UCSD-AML1 (cell line): ENCODE data around the gene LGR4.

ENCODE experiments used
- DNase-seq: peaks from one replicate; lab custom pipeline; 2025; ENCODE audit not compliant: unreplicated experiment; lab: John Stamatoyannopoulos, UW

The LGR4 gene

DNA sequence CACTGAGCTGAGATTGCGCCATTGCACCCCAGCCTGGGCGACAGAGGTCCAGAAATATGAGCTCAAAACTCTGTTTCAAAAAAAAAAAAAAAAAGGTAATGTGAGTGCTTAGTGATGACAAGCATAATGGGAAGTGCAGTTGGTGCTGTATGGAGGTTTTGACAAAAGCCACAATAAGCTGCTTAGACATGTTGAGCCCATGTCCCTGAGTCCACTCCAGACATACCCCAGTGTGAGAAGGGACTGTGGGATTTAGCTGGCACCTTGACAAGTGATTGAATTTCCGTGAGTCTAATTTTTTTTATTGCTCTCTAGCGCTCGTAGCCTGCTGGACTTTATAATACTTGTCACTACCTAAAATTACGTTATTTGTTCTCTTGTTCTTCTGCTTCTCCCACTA is 15.1 kb upstream of the LGR4 start:
- DNase-seq = no peak

DNA sequence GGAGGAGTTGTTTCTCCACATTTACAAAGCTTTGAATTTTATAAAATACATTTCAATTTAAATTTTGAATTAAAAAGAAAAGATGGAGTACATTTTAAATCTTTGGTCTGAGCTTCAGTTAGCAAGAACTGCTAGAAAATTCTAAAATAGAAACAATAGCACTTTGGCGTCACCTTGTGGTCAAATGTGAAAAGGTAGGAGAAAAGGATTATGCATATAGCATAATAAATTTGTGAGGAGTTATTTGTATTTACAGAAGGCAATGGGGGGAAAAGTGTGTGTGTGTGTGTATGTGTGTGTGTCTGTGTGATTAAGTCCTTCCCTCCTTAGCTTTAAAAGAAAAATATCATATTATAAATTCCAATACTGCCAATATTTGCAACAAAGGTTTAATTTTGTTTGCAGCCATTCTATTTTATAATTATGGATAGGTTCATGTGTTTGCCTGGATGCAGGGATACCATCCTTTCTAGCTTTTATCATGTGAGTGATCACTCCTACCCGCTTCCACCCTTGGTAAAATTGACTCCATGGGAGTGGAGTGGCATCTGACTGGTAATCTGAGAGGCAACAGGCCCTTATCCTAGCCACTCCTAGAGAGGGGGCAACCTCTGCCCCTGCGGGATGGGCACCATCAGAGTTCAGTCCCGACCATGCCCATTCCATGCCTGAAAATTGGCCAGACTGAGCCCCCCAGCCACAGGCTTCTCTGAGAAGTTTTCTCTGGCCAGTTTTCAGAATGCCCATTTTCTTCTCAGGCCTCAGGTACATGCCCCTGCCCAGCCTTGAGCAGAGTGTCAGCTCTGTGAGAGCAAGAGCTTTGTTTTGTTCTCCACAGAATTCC is 13.6 kb upstream of the LGR4 start:
- no peak for DNase-seq

DNA sequence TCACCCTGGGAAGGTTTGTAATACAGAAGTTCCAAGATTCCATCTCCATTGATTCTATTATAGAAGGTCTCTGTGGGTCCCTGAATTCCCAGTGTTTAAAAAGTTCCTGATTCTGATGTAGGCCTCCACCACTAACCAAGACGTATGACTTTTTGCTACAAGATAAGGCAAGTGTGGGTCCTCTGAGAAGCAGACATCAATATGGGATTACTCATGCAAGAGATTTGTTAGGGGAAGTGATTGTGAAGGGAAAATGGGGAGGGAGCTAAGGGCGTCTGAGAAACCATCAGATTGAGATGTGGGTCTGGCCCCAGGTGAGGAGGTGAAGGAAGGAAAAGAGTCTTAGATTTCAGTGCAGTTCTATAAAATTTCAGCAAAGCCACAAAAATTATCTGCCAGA is 10.2 kb upstream of the LGR4 start:
- DNase-seq = no peak

DNA sequence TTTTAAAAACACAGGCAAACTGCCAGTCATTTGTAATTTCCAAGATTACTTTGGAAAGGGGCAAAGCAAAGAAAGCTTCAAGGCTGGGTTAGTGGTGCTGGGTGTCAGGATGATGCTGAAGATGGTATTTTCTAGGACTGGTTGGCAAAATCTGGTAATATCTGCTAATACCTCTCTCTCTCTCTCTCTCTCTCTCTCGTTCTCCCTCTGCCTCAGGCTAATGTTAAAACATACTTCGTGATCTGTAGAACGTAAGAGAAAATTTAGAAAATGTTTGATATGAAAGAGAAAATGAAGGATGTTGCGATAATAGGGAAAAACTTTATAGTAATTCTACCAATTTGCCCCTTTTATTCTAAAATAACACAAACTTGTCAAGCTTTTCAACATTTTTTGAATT is 9.4 kb upstream of the LGR4 start:
- DNase-seq = no peak

DNA sequence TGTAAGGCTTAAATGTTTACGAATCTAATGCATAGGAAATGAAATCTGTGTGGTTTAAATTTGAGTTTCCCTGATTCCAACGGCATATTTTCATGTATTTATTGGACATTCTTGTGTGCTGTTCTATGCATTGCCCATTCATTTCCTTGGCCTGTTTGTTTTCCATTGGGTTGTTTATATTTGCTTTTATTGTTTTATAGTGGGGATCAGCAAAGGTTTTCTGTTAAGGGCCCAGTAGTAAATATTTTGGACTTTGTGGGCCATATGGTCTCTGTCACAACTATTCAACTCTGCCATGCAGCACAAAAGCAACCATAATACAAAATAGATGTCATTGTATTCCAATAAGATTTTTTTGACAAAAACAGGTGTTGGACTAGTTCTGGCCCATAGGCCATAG is 5.2 kb upstream of the LGR4 start:
- no peak for DNase-seq

DNA sequence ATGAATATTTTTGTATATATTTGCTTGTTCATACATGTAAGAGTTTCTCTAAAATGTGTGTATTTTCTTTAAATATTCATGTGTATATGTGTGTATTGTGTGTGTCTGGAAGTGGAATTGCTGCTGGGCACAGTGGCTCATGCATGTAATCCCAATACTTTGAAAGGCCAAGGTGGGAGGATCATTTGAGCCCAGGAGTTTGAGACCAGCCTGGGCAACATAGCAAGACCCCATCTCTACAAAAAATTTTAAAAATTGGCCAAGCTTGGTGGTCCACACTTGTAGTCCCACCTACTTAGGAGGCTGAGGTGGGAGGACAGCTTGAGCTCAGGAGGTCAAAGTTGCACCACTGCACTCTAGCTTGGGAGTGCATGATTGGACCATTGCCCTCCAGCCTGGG is 4.7 kb upstream of the LGR4 start:
- no peak for DNase-seq

DNA sequence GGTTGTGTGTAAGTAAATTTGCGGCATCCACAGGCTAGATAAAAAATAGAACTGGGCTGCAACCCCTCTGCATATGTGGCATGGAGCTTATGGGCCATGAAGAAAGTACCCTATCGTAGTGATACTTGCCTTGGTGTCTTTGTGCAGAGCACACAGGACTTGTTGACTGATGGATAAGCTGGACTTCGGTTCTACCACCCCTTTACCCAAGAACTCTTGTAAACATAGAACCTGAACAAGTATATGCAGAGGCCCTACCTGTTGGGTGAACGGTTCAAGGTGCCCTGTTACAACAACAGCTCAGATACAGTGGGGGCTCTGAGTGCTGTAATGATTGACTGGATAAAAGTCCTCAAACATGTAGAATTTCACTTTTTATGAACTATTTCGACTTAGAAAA is 3.0 kb upstream of the LGR4 start:
- no peak for DNase-seq

DNA sequence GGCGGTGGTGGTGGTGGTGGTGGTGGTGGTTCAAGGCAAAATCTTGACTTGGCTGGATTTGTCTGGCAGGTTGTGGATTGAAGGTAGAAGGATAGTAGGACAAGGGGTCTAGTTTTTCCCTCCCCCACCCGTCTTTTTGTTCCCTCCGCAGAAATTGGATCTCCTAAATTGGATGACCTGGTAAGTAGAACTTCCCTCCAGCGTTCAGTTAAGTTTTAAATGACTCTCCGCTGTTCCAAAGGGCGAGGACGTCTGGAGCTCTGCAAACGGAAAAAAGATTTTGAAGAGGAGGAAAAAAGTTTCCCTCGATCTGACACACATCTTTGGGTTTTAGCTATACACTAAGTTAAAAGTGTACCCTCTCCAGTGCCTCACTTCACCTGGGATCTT is 422 bp upstream of the LGR4 start:
- DNase-seq = no peak

DNA sequence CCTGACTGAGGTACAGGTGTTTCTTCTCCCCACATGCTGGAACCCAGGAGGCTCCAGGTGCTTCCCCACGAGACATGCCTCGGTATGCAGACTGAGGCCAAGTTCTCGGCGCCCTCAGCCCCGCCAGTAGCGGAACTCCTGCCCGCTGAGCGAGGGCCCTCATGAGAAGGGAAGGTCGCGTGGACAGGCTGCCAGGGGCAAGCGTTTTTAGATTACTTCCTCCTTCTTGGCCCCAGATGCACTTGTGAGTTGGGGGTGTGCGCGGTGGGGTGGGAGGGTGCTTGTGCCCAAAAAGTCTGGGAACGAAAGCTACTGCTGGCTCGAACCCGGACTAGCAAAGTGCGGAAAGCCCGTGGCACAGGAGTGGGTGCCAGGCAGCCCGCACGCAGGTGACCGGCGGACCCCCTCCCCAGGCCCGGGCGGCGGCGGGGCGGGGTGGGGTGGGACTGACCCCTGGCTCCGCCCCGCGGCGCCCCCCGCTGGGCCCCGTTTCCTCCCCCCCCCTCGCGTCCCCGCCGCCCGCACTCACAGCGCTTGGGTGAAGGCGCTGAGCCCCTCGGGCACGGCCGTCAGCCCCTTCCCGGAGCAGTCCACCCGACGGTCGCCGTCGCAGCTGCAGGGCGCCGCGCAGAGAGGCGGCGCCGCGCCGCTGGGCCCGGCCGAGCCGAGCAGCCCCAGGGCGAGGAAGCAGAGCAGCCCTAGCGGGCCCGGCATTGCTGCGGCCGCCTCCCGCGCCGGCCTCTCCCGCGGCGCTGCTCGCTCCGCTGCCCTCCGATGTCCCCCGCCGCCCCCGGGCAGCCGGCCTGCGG is 797 bp downstream of the LGR4 start:
- no peak for DNase-seq

DNA sequence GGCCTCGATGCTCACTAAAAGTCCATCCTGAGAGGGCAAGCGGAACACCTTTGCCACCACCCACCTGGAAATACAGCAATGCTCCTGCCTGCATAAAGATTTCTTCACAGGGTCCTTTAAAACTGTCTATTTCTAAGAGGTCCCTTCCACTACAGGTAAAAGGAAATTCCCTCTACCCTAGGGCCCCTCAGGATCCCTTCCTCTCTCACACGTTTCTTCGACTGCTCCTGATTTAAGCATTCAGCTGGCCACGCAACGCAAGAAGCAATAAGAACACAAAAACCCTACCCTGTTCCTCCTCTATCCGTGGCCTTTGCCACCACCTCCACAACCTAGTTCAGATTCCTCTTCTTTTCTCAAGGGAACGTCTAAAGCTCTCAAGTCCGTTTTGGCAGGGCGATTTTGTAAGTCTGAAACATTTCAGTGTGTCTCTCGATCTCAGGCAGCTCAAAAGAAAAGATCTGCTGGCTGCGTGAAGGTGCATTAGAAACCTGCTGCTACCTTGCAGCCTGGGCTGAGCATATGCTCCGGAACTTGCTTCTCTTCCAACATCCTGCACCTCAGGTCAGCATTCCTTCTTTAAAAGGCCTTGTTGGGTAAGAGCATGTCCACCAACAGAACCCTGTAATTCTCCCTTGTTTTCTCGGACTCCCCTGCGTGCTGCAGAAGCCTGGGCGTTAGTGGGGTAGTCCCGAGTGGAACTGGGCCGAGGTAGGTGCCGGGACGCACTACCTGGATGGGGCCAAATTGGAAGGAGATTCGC is 1.6 kb downstream of the LGR4 start:
- no peak for DNase-seq

DNA sequence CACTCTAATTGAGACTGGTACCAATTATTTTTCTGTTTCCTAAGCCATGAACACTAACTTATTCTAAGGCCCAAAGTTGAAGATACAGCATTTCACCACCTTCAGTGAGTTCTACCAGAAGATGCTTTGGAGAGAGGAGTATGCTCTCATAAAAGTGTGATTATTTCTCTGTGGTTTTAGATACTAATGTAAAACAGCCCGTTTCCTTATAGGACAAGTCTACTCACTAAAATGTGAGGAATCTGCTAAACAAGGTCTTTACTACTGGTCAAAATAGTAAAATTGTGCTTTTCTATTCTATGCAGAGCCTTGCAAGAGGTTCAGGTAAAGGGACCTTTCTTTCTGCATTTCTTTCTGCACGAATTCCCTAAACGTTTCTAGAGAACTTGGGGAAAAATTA is 2.4 kb downstream of the LGR4 start:
- no peak for DNase-seq

DNA sequence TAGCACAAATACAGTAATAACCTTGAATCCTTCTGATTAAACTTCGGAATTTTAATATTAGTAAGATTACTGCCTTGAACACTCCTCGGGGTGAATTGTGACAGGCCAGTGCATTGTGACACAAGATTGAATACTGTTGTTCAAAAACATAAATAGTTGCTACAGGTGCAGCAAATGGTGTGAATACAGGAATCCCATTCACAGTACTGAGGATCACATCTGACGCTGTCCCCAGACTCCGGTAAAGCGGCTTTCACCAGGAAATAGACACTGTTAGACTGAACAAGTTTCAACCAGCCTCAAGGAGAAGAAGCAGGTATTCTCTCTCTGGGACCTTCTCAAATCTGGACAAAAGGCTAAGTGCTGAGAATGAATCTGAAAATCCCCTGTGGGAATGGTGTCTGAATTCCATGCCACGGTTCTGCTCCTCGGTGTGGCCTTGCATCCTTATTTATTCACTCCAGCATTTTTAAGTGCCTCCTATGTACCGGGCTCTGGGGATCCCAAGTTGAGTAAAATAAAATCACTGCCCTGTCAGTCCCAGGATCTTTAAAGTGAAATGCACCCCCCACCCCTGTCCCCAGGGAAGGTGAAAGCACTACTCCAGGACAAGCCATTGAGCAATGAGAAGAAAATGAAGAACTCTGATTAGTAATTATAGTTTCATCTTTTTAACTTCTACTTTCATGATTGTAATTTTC is 3.4 kb downstream of the LGR4 start:
- DNase-seq = no peak

DNA sequence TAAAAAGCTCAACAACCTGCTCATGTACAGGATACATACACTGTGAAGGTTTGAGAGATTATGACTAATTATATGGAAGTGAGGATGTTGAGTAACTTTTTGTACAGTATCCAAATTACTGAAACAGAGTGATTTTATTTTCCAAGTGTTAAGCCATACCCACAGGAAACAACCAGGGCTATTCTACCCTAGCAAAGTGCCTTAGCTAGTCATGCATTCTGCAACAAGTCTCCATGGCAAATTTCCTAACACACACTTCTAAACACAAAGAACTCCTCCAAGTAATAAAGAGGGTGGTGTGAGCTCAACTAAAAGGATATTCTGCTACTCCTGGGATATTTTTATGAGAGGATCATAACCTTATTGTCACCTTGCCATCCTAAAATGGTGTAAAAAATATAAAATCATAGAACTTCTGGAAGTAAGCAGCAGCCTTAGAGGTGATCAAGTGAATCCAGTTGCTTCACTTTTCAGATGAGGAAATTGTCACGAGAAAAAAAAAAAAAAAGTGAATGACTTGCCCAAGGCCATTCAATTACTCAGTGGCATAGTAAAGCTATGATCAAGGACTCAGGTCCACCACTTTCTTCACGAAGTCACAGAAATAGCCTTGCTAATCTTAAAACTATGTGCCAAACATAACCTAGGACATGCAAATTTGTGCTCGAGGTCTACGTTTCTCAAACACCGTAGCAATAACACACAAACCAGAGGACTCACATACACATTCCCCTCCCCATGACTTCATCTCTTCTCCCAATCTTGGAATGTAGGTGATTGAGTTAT is 4.2 kb downstream of the LGR4 start:
- no peak for DNase-seq

DNA sequence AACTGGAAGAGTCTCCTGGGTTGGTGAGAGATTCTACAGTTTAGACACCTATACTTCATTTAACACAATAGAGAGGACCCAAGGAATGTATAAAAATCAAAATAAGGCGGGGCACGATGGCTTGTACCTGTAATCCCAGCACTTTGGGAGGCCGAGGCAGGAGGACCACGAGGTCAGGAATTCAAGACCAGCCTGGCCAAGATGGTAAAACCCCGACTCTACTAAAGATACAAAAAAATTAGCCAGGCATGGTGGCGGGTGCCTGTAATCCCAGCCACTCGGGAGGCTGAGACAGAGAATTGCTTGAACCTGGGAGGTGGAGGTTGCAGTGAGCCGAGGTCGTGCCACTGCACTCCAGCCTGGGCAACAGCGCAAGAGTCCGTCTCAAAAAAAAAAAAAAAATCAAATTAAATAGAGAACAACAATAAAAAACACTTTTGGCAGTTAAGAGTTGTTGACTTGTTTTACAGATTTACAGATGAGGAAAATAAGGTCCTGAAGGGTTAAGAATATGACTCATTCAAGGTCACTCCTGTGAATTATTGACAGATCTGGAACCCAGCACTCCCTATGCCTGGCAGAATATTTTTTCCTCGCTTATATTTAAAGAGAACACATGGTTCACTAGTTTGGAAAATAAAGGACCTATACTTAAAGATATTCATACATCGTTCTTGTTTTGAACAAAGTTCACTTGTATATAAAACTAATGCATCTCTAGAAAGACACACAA is 5.2 kb downstream of the LGR4 start:
- DNase-seq = no peak

DNA sequence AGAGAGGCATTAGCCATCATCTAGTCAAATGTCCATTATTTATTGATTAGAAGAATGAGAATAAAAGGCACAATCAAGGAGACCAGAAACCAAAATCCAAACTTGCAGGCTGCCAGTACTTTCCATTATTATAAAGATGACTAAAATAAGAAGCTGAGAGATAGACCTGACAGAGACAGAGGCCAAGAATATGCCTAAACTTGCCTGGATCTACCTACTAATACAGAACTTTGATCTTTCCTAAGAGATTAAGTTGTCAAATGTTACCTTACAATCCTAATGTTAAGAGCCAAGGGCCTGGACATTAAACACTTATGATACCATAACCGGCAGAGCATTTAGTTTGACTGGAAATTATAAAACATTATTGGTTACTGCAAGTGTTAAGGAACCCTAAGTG is 6.2 kb downstream of the LGR4 start:
- no peak for DNase-seq

DNA sequence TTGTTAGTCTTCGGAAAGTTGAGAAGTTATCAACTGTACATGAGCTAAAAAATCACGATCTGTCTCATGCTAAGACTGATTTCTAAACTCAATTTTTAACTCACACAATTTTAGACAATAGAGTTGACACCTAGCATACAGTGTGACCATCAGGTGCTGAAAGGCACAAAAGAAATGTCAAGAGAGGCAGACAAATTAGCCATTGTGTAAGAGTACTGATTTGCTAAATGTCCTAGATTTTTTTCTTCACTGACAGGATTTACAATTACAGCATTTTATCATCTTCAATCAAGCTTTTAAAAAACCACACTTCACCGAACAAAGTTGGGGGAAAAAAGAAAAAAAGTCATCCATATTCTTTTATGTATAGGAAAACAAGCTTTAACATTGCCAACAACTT is 7.0 kb downstream of the LGR4 start:
- DNase-seq = no peak

DNA sequence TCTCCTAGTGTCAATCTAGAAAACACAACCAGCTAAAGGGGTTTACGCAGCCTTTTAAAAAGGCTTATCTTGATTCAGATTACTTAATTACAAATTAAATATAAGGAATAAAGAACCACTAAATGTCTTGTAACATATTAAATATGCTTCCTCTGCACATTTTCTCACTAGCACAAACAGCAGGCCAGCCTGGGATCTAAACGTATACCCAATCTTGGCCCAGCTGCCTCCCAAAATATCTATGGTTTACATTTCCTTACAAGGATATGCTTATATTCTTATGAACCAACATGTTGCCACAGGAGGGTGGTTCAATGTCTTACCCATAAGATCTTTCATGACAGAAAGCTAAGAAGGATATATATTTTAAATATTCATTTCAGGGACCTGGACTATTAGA is 7.7 kb downstream of the LGR4 start:
- DNase-seq = no peak

DNA sequence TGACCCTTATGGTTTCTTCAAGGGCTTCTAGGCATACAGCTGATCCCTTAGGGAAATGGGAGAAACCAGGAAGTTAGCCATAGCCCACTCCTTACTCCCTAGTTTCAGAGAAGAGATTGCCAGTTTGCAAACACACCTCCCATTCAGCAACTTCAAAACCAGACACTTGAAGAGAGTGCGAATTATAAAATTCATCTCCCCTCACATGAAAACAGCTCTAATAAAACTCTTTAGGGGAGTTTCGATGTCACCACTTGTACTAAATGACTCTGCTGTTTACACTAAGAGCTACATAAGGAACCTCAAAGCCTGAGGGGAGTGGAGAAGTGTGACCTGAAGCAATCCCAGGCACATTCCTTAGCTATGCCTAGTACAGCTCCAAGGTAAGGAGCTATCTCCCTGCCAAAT is 8.3 kb downstream of the LGR4 start:
- DNase-seq = no peak

DNA sequence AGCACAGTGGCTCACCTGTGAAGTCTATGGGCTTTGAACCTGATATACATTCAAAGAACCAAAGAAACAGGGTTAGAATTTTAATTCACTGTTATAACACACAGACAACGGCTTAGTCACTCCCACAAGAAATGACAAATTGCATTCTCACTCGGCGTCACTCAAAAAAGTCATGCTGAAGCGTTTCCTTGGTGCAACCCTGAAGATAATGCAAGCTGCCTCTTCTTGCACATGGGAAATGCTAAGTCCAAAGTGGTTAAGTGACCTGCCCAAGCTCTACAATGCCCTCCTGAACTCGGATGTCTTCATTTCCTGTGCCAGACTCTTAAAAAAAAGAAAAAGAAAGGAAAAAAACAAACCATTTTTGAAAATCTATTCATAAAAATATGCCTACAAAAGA is 10.0 kb downstream of the LGR4 start:
- no peak for DNase-seq
